T-helper 22 cell (primary cell): ENCODE measurements around the gene ARHGAP12.
"Not testable (repeated sequence)": the region's sequence is repeated elsewhere in the genome, so short reads cannot be mapped to it uniquely, and the experiment has no call there.

Experiments used
- DNase-seq: peaks from one replicate; pipeline ENCODE4 v3.0.0-alpha.2; 2020; ENCODE audit warnings: low read depth

Gene ARHGAP12

DNA sequence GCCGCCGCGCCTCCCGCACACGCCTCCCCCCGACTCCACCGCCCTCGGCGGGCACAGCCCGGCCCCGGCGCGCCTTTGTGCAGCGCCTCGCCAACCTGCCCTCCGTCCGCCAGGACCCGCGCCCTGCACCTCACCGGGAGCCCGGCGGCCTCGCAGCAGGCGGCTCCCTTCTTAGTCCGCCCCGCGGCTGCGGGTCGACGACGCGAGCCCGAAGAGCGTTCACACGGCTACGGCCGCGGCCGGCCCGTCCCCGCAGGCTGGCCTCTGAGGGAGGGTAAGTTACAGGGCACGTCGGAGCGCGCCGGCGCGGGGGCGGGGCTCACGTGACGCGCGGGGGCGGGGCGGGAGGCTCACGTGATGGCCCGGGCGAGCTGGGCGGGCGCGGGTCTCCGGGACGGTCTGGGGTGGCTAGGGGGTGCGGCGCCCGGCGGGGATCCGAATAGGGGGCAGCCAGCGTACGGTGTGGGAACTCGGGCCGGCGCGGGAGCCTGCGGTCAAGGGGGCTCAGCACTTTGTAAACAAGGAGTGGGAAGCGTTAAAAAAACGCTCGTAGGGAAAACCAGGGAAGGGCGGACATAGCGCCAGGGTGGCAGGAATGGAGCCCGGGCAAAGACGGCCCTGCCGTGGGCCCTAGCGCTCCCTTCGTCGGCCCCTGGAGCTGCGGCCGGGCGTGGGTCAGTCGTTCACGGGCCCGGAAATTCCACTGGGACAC is at the start of gene ARHGAP12:
Gene ARHGAP12 (minus strand): TSS at position 283 of the 712 bp plus-strand sequence. CDS start 19,976 bp downstream, outside the sequence.
- peak; percentile 67 for DNase-seq

DNA sequence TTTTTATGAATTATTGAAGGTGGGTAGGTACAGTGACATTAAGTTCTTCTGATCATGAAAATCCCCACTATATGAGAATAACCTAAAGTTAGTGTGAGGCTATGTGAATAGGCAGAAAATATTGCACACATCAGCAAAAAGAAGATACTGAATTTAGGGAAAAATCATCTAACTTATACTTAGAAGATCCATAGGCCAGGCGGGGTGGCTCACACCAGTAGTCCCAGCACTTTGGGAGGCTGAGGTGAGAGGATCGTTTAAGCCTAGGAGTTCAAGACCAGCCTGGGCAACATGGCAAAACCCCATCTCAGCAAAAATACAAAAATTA is 49.5 kb upstream of the ARHGAP12 start:
- no peak for DNase-seq

DNA sequence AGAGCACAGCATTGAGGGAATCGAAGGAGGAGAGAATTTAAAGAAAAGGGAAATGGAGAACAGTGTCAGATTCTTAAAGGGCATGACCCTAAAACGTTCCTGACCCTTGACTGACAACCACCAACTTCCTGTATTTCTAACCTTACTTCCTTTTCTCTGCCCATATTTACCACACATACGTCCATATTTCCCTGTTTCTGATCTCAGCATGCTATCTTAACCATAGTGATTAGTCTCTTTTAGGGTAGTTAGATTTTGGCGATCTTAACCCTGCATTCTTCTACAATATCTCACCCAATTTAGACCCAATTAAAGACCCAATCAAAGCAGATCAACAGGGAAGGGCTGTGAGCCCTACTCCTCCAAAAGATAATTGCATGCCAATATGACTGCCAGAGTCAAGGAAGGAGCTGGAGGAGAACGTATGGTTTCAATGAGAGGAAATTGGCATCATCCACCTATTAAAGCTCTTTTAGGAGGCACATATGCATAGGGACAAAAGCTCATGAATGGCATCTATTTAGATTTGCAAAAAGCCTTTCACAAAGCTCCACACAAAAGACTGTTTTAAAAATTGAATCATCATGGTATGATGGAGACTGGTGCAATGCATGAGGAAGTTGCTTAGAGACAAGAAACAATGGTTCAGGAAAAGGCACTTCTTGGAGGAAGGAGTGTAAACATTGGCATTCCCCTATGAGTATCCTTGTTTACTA is 49.0 kb upstream of the ARHGAP12 start:
- DNase-seq: no peak

DNA sequence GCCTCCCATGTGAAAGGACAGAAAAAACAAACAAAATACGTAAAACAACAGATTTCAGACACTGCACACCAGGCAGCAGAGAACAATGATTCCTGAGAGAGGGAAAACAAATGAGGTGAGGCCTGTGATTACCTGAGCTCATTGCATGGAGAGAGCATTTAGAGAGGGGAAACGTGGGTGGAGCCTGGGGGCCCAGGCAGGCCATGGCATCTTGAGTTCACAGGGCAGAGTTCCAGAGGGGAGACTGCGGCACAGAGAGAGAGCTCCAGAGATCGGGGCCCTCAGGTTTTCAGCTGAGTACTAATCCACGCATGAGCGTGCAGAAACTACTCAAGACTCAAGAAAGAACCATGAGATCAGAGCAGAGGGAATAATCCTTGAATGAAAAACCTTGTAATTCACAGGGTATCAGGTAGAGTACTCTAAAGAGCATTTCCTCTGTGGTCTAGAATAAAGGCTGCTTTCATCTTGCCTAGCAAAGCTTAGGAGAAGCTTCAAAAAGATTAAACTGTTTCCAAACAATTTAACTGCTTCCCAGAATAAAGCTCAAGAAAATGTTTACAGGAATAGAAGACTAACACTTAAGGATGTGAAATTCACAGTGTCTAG is 46.6 kb upstream of the ARHGAP12 start:
- no peak for DNase-seq

DNA sequence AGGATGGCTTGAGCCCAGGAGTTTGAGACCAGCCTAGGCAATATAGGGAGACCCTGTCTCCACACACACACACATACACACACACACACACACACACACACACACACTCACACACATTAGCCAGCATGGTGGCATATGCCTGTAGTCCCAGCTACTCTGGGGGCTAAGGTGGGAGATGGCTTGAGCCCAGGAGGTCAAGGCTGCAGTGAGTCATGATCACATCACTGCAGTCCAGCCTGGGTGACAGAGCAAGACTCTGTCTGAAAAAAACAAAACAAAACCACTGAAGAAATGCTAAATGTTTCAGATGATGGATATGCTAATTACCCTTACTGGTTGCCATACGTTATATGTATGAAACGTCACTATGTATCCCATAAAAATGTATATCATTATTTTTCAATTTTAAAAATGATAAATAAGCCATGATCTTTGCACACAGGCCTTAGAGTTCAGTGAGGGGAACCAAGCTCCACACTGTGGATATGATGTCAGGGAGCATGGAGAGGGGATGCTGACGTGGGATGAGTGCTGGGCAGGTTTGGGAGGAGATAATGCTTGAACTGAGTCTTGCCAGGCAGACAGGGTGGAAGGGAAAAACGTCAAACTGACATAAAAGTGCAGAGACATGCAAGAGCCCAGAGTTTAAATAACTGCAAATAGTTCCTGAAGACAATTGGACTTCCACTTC is 45.9 kb upstream of the ARHGAP12 start:
- no peak for DNase-seq

DNA sequence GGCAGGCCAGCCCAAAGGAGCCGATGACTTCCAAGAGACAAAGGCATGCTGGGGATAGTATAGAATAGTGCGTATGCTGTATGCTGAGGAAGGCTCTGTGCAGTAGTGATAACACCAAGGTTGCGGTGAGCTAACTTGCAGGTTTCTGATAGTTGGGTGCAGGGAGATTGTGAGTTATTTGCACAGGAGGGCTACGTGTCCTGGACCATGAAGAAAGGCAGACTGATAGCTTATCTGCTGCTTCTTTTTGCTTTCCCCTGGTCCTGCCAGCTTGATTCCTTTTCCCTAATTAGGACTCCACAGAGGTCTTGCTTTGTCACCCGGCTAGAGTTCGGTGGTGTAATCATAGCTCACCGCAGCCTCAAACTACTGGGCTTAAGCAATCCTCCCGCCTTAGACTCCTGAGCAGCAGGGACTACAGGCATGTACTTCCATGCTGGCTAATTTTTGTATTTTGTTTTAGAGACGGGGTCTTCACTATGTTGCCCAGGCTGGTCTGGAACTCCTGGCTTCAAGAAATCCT is 43.9 kb upstream of the ARHGAP12 start:
- no peak for DNase-seq

- not testable (repeated sequence) for DNase-seq
Observed at GRCh38 chr10:31969847-31970246, 41.2 kb upstream of the ARHGAP12 start.

- no peak for DNase-seq
Observed at GRCh38 chr10:31963589-31963980, 35.0 kb upstream of the ARHGAP12 start.

DNA sequence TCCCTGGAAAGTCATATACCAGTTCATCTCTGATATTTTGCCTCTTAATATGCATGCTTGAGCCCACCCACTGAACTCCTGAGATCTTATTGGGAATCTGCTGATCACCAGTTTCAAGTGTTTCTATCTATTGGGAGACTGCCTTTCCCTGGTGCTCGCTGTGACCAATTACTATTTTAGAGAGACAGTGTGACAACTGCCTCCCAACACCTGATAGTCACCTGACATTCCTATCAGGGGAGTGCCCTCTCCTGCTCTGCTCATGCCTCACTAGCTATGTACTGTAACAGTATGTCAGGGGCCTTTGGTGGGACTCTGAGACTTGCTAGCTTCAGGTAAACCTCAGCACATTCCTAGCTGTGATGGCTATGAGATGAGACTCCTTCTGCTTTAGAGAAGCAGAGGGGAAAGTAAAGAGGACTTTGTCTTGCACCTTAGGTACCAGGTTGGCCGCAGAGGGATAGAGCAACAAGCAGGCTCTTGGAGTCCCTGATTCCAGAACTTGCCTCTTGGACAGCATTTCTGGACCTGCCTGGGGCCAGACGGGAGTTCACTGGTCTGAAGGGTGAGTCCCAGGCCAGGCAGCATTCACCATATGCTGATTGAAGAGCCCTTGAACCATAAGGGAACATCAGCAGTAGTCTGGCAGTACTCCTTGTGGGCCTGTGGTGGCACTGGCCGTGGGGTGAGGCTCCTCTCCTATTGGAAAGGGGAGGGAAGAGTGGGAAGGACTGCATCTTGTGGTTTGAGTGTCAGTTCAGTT is 34.4 kb upstream of the ARHGAP12 start:
- no peak for DNase-seq

GRCh38 chr10:31961277-31962074 is 32.8 kb upstream of the ARHGAP12 start:
- no peak for DNase-seq

DNA sequence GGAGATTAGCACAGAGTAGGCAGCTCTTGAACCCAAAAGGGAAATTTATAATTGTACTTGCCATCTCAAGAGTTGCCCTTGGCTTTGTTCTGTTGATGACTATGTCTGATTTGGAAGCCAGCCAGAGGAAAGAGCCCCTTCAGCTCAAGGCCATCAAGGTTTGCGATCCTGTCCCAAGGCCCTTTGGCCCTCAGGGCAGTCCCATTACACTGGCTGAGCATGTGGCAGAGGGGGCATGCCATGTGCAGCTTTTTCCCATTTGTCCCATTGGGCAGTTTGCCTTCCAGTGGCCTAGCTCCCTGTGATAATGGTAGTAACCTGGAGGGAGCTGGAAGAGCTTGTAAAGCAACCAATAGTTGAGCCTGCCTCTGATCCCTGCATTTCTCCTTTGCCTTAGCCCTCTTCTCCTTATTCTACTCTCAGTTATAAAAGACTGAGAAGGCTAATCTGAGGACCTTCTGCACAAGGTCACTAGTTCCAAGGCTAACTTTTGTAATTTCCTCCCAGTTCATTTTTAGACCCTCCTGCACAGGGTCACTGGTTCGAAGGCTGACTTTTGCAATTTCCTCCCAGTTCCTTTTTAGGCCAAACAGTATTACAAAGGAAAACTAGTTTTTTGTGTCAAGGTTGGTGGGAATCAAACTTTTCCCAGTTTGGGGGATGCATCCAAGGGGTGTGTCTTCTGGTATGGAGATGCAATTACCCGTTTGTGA is 31.0 kb upstream of the ARHGAP12 start:
- no peak for DNase-seq

GRCh38 chr10:31958856-31959255 is 30.2 kb upstream of the ARHGAP12 start:
- no peak for DNase-seq

- DNase-seq: no peak
Observed at GRCh38 chr10:31956200-31956946, 27.7 kb upstream of the ARHGAP12 start.

DNA sequence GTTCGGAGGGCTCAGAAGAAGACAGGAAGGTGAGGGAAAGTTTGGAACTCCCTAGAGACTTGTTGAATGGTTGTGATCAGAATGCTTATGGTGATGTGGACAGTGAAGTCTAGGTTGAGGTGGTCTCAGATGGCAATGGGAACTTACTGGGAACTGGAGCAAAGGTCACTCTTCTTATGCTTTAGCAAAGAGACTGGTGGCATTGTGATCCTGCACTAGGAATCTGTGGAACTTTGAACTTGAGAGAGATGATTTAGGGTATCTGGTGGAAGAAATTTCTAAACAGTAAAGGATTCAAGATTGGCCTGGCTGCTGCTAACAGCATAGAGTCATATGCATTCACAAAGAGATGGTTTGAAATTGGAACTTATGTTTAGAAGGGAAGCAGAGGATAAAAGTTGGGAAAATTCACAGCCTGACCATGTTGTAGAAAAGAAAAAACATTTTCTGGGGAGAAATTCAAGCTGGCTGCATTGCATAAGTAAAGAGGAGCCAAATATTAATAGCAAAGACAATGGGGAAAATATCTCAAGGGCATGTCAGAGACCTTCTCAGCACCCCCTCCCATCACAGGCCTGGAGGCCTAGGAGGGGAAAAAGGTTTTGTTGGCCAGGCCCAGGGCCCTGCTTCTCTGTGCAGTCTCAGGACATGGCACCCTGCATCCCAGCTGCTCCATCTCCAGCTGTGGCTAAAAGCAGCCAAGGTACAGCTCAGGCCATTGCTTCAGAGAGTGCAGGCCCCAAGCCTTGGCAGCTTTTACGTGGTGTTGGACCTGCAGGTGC is 26.0 kb upstream of the ARHGAP12 start:
- no peak for DNase-seq

GRCh38 chr10:31953480-31953879 is 24.8 kb upstream of the ARHGAP12 start:
- DNase-seq: no peak

DNA sequence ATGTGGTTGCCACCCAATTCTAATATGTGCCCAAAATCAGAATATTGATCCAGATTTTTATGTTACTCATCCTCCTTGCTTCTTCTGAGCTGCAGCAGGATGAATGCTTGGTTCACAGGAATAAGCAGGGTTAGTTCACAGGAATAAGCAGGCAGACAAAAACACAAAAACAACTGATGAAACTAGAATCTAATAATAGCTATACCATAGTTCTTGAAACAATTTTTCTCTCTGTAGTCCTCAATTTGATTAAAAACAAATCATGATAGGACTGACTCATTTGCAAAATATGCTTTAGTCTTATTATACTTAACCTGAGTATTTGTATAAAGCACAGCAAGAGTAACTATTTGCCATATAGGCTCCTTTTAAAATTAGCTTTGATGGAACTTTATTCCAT is 24.4 kb upstream of the ARHGAP12 start:
- DNase-seq: no peak

DNA sequence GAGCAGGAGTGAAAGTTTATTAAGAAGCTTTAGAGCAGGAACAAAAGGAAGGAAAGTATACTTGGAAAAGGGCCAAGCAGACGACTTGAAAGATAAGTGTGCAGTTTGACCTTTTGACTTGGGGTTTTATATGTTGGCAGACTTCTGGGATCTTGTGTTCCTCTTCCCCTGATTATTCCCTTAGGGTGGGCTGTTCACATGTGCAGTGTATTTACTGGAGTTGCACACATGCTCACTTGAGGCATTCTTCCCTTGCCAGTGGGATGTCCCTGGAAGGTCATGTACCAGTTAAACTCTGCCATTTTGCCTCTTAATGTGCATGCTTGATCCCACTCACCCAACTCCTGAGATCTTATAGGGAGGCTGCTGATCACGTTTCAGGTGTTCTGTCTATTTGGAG is 23.4 kb upstream of the ARHGAP12 start:
- no peak for DNase-seq

DNA sequence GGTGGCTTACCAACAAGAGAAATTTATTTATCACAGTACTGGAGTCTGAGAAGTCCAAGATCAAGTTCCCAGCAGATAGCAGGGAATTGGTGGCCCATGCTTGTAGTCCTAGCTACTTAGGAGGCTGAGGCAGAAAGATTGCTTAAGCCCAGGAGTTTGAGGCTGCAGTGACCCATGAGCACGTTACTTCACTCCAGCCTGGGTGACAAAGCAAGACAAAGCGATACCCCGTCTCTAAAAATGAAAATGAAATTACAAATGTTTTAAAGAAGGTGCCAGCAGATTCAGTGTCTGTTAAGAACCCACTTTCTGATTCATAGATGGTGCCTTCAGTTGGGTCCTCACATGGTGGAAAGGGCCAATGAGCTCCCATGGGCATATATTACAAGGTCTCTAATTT is 20.6 kb upstream of the ARHGAP12 start:
- no peak for DNase-seq

- no peak for DNase-seq
Observed at GRCh38 chr10:31948021-31948420, 19.4 kb upstream of the ARHGAP12 start.
